ENCODE data around the gene CUL2.
"Not testable (repeated sequence)": the region's sequence is repeated elsewhere in the genome, so short reads cannot be mapped to it uniquely, and the experiment has no call there.

The CUL2 gene

GRCh38 chr10:34974364-34975065, 115.6 kb downstream of the CUL2 start:
- DNase-seq, result not testable (repeated sequence)

- not testable (repeated sequence) for DNase-seq
These were observed 116.4 kb downstream of the CUL2 start for GRCh38 chr10:34973757-34974156.

GRCh38 chr10:34973121-34973520, 117.0 kb downstream of the CUL2 start:
- DNase-seq, result not testable (repeated sequence)

- not testable (repeated sequence) for DNase-seq
These were observed 117.5 kb downstream of the CUL2 start for GRCh38 chr10:34972591-34972990.

- not testable (repeated sequence) for DNase-seq
These were observed 118.4 kb downstream of the CUL2 start for GRCh38 chr10:34971606-34972334.

- no peak for DNase-seq
These were observed 121.0 kb downstream of the CUL2 start for GRCh38 chr10:34969171-34969570.

GRCh38 chr10:34967335-34967880, 122.7 kb downstream of the CUL2 start:
- no peak for DNase-seq

GRCh38 chr10:34966451-34966850, 123.7 kb downstream of the CUL2 start:
- DNase-seq, result no peak

- no peak for DNase-seq
These were observed 124.1 kb downstream of the CUL2 start for GRCh38 chr10:34966040-34966439.

- DNase-seq, result no peak
These were observed 125.9 kb downstream of the CUL2 start for GRCh38 chr10:34964166-34964800.

- DNase-seq, result no peak
These were observed 127.3 kb downstream of the CUL2 start for GRCh38 chr10:34962866-34963265.

GRCh38 chr10:34960983-34961382, 129.2 kb downstream of the CUL2 start:
- DNase-seq, result no peak

- no peak for DNase-seq
These were observed 130.4 kb downstream of the CUL2 start for GRCh38 chr10:34959786-34960185.

- DNase-seq, result no peak
These were observed 130.8 kb downstream of the CUL2 start for GRCh38 chr10:34959321-34959720.
